Activated CD4-positive, alpha-beta T cell treated with anti-CD3 and anti-CD28 coated beads for 36 hours (primary cell): ENCODE measurements around the gene LMX1B. TPM values are rescaled to one million over a fixed set of nuclear protein-coding genes. Genes with fewer than 3 reads are reported as not detected.
"Not testable (repeated sequence)": the region's sequence is repeated elsewhere in the genome, so short reads cannot be mapped to it uniquely, and the experiment has no call there.

Experiments
- ATAC-seq: fragments of 200-7000 bp; cut with Tn5 transposase; one replicate; pipeline ENCODE4 v1.10.0; 2021; ENCODE audit warnings: mild to moderate bottlenecking, moderate library complexity
- CTCF ChIA-PET: fragments of 350-600 bp; sonication (Branson Sonifier 250); formaldehyde crosslinking; loops from one replicate; lab custom pipeline; 2021; ENCODE audit warnings: antibody characterized with exemption; lab: Charles Lee
- POLR2A ChIA-PET: fragments of 350-600 bp; sonication (Branson Sonifier 250); formaldehyde crosslinking; loops from one replicate; lab custom pipeline; 2021; ENCODE audit warnings: antibody characterized with exemption, inconsistent platforms; lab: Charles Lee
- DNase-seq: peaks from one replicate; pipeline ENCODE4 v3.0.0-alpha.2; 2020
- H3K27ac Mint-ChIP-seq: one replicate; pipeline ENCODE4 v1.8.0; 2021; ENCODE audit warnings: mixed read lengths
- H3K27me3 Mint-ChIP-seq: one replicate; pipeline ENCODE4 v1.8.0; 2021; ENCODE audit warnings: mixed read lengths
- H3K36me3 Mint-ChIP-seq: one replicate; pipeline ENCODE4 v1.8.0; 2021; ENCODE audit warnings: low read depth, mixed read lengths
- H3K4me1 Mint-ChIP-seq: one replicate; pipeline ENCODE4 v1.8.0; 2021; ENCODE audit warnings: mixed read lengths
- H3K4me3 Mint-ChIP-seq: one replicate; pipeline ENCODE4 v1.8.0; 2021; ENCODE audit warnings: mild to moderate bottlenecking, moderate library complexity, mixed read lengths
- H3K9me3 Mint-ChIP-seq: one replicate; pipeline ENCODE4 v1.8.0; 2021; ENCODE audit warnings: low read depth, mixed read lengths
- intact Hi-C, 2 experiments: fragments of 100-400 bp; cut with DNase I in 1 of 2; cut with micrococcal nuclease in 1 of 2; formaldehyde crosslinking; loops; one replicate each; pipeline versions ENCODE4 v1.14.2 to v1.15.1; 2022 to 2024; cut with DNase I, micrococcal nuclease
- total RNA-seq, 2 experiments: library from RNA; stranded (reverse); gene quantifications; one replicate each; pipeline ENCODE4 v1.2.3, GENCODE V29; 2021

The LMX1B gene
- total RNA-seq, 2 experiments from 2014 or later = not detected

GRCh38 chr9:126650404-126651341 lies 36.9 kb downstream of the LMX1B start:
- no peak for DNase-seq
- Mint-ChIP-seq H3K4me3 (no peak overlapping the region), H3K36me3 (no peaks in the 10 kb centered on the region), H3K4me1 (no peaks in the 10 kb centered on the region), H3K27ac (no peak overlapping the region), H3K27me3 (peaks cover 63% of the 10 kb centered on the region), H3K9me3 (no peaks in the 10 kb centered on the region)
- intact Hi-C loops = no loop called here
- ATAC-seq = no peak
- ChIA-PET POLR2A (no interaction called here), CTCF (interaction anchor here (0.6 to 1.1 kb wide), 3 partner anchors 112 to 151 kb away, joined by 3 to 5 read pairs (median 4); no protein-coding TSS in a partner anchor)

DNA sequence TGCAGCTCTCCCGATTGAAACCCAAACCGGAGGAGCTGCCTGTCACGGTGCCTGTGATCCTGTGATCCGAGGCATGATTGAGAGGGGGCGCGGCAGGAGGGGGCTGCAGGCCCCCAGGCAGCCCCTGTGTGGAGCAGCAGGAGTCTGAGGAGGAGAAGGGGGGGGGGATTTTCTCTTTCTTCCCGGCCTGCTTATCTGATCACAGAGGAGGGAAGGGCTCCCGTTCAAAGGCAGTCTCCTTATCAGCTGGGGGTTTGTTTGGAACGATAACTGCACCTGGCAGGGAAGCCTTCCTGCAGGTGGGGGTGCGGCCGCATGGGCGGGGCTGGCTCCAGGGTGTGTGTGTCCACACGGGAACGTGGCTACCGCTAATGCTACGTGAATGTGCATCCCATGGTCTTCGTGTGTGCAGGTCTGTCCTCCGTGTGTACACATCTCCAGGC lies 38.4 kb downstream of the LMX1B start:
- no peak for DNase-seq
- Mint-ChIP-seq H3K4me3 (no peak overlapping the region), H3K4me1 (no peaks in the 10 kb centered on the region), H3K27ac (no peak overlapping the region), H3K36me3 (no peaks in the 10 kb centered on the region), H3K27me3 (peaks cover 55% of the 10 kb centered on the region), H3K9me3 (no peaks in the 10 kb centered on the region)
- no peak for ATAC-seq
- POLR2A ChIA-PET = no interaction called here
- CTCF ChIA-PET = interaction anchor here (1.1 kb wide), 1 partner anchor 152 kb away, joined by 3 read pairs; no protein-coding TSS in a partner anchor
- intact Hi-C loops = no loop called here

GRCh38 chr9:126654124-126654523 lies 40.4 kb downstream of the LMX1B start:
- Mint-ChIP-seq H3K4me3 (no peak overlapping the region), H3K4me1 (no peaks in the 10 kb centered on the region), H3K27me3 (peaks cover 40% of the 10 kb centered on the region), H3K9me3 (no peaks in the 10 kb centered on the region), H3K27ac (no peak overlapping the region), H3K36me3 (no peaks in the 10 kb centered on the region)
- DNase-seq (no peak), ATAC-seq (no peak)
- ChIA-PET CTCF (no interaction called here), POLR2A (no interaction called here)
- intact Hi-C loops = no loop called here

- H3K27ac Mint-ChIP-seq, H3K36me3 Mint-ChIP-seq, H3K4me3 Mint-ChIP-seq, H3K4me1 Mint-ChIP-seq, intact Hi-C loops, POLR2A ChIA-PET, DNase-seq, ATAC-seq, H3K9me3 Mint-ChIP-seq: not testable (repeated sequence)
- peaks cover 27% of the 10 kb centered on the region for H3K27me3 Mint-ChIP-seq
- CTCF ChIA-PET = interaction anchor here (0.9 kb wide), 1 partner anchor 126 kb away, joined by 3 read pairs; no protein-coding TSS in a partner anchor
These were observed 42.5 kb downstream of the LMX1B start for GRCh38 chr9:126656214-126656613.

- H3K9me3 Mint-ChIP-seq = no peaks in the 10 kb centered on the region
- no peaks in the 10 kb centered on the region for H3K4me1 Mint-ChIP-seq
- CTCF ChIA-PET = no interaction called here
- no peak for ATAC-seq
- no peaks in the 10 kb centered on the region for H3K36me3 Mint-ChIP-seq
- peaks cover 19% of the 10 kb centered on the region for H3K27me3 Mint-ChIP-seq
- POLR2A ChIA-PET = no interaction called here
- no peak overlapping the region for H3K27ac Mint-ChIP-seq
- no peak overlapping the region for H3K4me3 Mint-ChIP-seq
- no peak for DNase-seq
- intact Hi-C loops = no loop called here
These were observed 44.6 kb downstream of the LMX1B start for GRCh38 chr9:126658201-126658825.

DNA sequence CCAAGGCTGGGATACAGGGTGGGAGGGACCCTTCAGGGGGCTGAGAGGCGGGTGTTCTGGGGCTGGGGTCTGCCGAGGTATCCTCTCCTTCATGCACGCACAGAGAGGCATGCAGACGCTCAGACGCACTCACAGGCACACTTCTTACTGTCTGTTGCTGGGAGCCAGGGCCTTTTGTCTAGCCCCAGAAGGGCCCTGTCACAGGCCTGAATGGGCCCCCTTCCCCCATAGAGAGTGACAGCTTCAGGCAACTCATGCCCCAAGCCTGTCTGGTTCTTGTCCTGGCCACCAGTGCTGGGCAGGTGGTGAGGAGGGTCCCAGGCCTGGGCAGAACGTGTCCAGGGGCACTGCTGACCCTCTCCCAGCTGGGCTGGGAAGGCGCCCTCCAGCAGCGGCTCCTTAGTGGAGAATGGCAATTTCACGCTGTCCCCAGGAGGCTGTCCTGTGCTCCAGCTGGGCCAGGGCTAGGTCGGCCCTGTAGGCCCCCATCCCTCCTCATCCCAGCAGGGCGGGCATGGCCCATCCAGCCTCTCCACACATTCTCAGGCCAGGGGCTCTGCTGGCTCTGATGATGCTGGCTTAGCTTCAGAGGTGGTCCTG lies 45.3 kb downstream of the LMX1B start:
- no peaks in the 10 kb centered on the region for H3K36me3 Mint-ChIP-seq
- POLR2A ChIA-PET = no interaction called here
- H3K27ac Mint-ChIP-seq = no peak overlapping the region
- intact Hi-C loops = no loop called here
- ATAC-seq (no peak), DNase-seq (no peak)
- peaks cover 14% of the 10 kb centered on the region for H3K27me3 Mint-ChIP-seq
- no peak overlapping the region for H3K4me3 Mint-ChIP-seq
- no peaks in the 10 kb centered on the region for H3K4me1 Mint-ChIP-seq
- CTCF ChIA-PET = no interaction called here
- H3K9me3 Mint-ChIP-seq = no peaks in the 10 kb centered on the region

- Mint-ChIP-seq H3K27ac (no peak overlapping the region), H3K27me3 (peaks cover 18% of the 10 kb centered on the region), H3K36me3 (no peaks in the 10 kb centered on the region), H3K4me3 (no peak overlapping the region), H3K4me1 (peaks cover 2% of the 10 kb centered on the region), H3K9me3 (no peaks in the 10 kb centered on the region)
- intact Hi-C loops = no loop called here
- DNase-seq = no peak
- ChIA-PET POLR2A (no interaction called here), CTCF (no interaction called here)
- no peak for ATAC-seq
These were observed 47.4 kb downstream of the LMX1B start for GRCh38 chr9:126661122-126661520.

DNA sequence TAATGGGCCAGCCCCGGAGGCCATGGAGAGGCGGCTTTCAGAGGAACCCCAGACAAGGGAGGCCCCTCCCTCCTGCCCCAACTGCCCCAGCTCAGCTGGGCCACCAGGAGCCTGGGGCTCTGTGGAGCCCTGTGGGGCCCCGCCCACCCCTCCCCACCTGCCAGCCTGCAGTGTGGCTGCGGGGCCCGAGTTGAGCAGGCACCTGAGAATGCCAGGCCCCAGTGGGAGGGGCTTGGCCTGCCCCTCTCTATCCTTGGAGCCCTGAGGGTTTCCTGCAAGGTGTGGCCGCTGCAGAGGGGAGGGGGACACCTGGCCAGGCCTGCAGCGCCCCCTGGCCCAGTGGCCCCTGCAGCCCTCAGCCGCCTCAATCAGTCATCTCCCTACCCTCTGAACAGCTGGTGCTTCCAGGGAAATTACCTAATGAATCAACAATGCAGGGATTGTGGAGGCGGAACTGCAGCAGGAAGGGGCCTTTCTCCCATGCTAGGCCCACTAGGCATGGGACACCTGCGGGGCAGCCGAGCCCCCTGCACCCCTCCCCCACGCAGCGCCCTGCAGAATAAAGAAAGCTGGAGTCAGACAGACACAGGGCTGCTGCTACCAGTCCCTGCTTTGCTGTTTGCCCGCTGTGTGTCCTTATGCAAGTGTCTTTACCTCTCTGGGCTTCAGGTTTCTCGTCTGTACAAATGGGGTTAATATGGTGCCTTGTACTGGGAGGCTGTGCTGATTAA lies 48.0 kb downstream of the LMX1B start:
- ChIA-PET POLR2A (no interaction called here), CTCF (no interaction called here)
- no peak for DNase-seq
- Mint-ChIP-seq H3K4me1 (peaks cover 2% of the 10 kb centered on the region), H3K27ac (no peak overlapping the region), H3K9me3 (no peaks in the 10 kb centered on the region), H3K4me3 (no peak overlapping the region), H3K36me3 (no peaks in the 10 kb centered on the region), H3K27me3 (peaks cover 23% of the 10 kb centered on the region)
- intact Hi-C loops = no loop called here
- no peak for ATAC-seq

DNA sequence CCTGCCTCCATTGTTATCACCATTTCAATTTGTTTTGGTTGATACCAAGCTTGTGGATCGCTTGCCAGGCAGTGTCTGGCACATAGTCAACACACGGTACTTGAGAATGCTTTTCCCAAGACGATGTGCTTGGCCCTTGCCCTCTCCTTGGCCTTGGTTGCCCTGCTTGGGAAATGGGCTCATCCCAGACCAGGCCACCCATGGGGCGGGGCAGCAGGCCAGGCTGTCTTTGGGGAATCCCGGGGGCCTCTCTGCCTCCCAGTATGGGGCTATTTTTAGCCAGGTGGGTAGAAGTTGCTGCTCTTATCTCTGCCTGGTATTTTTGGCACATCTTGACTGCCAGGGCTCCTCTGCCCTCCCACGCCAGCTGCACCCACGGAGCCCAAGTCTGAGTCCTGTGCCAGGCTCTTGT lies 49.9 kb downstream of the LMX1B start:
- DNase-seq (no peak), ATAC-seq (no peak)
- ChIA-PET CTCF (no interaction called here), POLR2A (no interaction called here)
- H3K4me3 Mint-ChIP-seq = no peak overlapping the region
- peaks cover 21% of the 10 kb centered on the region for H3K27me3 Mint-ChIP-seq
- no peak overlapping the region for H3K27ac Mint-ChIP-seq
- intact Hi-C loops = no loop called here
- H3K4me1 Mint-ChIP-seq = peaks cover 2% of the 10 kb centered on the region
- H3K9me3 Mint-ChIP-seq = no peaks in the 10 kb centered on the region
- H3K36me3 Mint-ChIP-seq = no peaks in the 10 kb centered on the region

DNA sequence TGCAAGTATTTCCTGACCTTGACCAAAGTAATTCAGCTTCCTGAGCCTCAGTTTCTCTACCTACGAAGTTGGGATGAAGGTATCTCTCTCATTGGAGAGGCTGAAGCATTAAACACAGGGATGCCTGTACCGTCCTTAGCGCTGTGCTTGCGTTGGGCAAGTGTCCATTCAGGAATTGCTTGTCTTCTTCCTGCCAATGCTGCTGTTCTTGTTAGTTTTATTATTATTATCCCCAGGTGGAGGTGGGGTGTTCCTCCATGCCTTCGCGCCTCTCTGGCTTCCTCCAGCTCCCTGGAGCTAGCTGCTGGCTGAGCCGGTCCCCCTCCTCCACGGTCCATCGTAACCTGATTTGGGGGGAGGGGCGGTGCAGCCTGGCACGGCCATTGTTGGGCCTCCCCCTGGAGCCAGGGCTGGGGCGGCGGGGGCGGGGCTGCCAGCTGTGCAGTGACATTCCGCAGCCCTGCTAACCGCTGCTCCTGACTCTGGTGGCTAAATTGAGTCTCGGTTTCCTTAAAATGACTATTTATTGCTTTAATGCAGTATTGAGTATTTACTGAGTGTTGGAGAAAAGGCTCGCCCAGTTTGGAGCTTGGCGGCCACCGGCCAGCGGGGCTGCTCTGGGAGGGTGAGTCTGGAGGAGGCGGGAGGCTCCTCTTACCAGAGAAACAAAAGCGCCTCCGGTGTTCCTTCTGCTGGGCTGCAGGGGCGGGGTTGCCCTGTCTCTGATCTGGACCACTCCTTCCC lies 51.3 kb downstream of the LMX1B start:
- DNase-seq (no peak), ATAC-seq (no peak)
- Mint-ChIP-seq H3K9me3 (no peaks in the 10 kb centered on the region), H3K4me3 (no peak overlapping the region), H3K4me1 (peaks cover 2% of the 10 kb centered on the region), H3K27me3 (peaks cover 21% of the 10 kb centered on the region), H3K27ac (no peak overlapping the region), H3K36me3 (no peaks in the 10 kb centered on the region)
- intact Hi-C loops = no loop called here
- CTCF ChIA-PET = interaction anchor here (1.0 to 1.5 kb wide), 2 partner anchors 24 to 42 kb away, joined by 3 to 4 read pairs; no protein-coding TSS in a partner anchor
- POLR2A ChIA-PET = no interaction called here
